SU-DHL-6 (cell line): ENCODE data around the gene KRT10.

Experiments used
- H2AFZ ChIP-seq: fragments of 200-600 bp; sonication (generic); 2 replicates; pipeline ENCODE4 v1.6.1; 2014; ENCODE audit warnings: low read depth, mild to moderate bottlenecking, moderate library complexity, mixed read lengths, antibody characterized with exemption, low read length; ENCODE audit not compliant: severe bottlenecking
- H3F3A ChIP-seq: fragments of 200-600 bp; shearing (Covaris generic); 2 replicates; pipeline ENCODE4 v1.6.0; 2016; ENCODE audit warnings: antibody characterized with exemption, mild to moderate bottlenecking; ENCODE audit not compliant: insufficient read depth
- H3K27ac ChIP-seq: fragments of 200-600 bp; sonication (generic); 2 replicates; pipeline ENCODE4 v1.5.1; 2016; ENCODE audit warnings: low read depth, mild to moderate bottlenecking, low read length, moderate library complexity, mixed read lengths
- H3K27me3 ChIP-seq: fragments of 200-600 bp; sonication (generic), shearing (Covaris generic); 2 replicates; pipeline ENCODE4 v1.6.0; 2014; ENCODE audit warnings: mild to moderate bottlenecking, low read length
- H3K36me3 ChIP-seq: fragments of 200-600 bp; sonication (generic); 2 replicates; pipeline ENCODE4 v1.6.1; 2014; ENCODE audit warnings: mild to moderate bottlenecking, low read length, mixed read lengths
- H3K4me2 ChIP-seq: fragments of 300-600, 200-600 bp; shearing (Covaris generic), sonication (generic); 2 replicates; pipeline ENCODE4 v1.6.0; 2014; ENCODE audit warnings: low read length, low read depth, mild to moderate bottlenecking; ENCODE audit not compliant: poor library complexity, severe bottlenecking
- H3K4me3 ChIP-seq: fragments of 200-600 bp; sonication (generic); 2 replicates; pipeline ENCODE4 v1.5.1; 2014; ENCODE audit warnings: antibody characterized with exemption, low read length, mild to moderate bottlenecking, mixed read lengths; ENCODE audit not compliant: insufficient read depth, poor library complexity, severe bottlenecking
- H3K79me2 ChIP-seq: fragments of 200-600 bp; sonication (generic); 2 replicates; pipeline ENCODE4 v1.6.1; 2014; ENCODE audit warnings: mild to moderate bottlenecking, low read length, moderate library complexity; ENCODE audit not compliant: insufficient read depth
- H3K9ac ChIP-seq: fragments of 200-600 bp; sonication (generic); 2 replicates; pipeline ENCODE4 v1.7.0; 2014; ENCODE audit warnings: mild to moderate bottlenecking, low read length
- H3K9me2 ChIP-seq: fragments of 200-600 bp; sonication (generic); replicated peaks from 2 replicates; pipeline ENCODE4 v1.6.1; 2014; ENCODE audit warnings: low read length; ENCODE audit not compliant: insufficient read depth
- H3K9me3 ChIP-seq: fragments of 200-600 bp; sonication (generic); 2 replicates; pipeline ENCODE4 v1.6.1; 2014; ENCODE audit warnings: low read length, mixed read lengths; ENCODE audit not compliant: insufficient read depth
- H4K20me1 ChIP-seq: fragments of 200-600 bp; sonication (generic); 2 replicates; pipeline ENCODE4 v1.6.1; 2014; ENCODE audit warnings: low read depth, mild to moderate bottlenecking, antibody characterized with exemption, low read length, moderate library complexity, mixed read lengths
- EZH2phosphoT487 ChIP-seq: fragments of 200-600 bp; sonication (generic), shearing (Covaris generic); conservative IDR thresholded peaks from 2 replicates; pipeline ENCODE4 v1.6.1; 2018; ENCODE audit warnings: mild to moderate bottlenecking, antibody characterized with exemption, low read length, moderate library complexity, mixed read lengths
- TF ChIP-seq, protein P1 (sequence below): fragments of 200-600 bp; sonication (generic); IDR thresholded peaks from one replicate; pipeline ENCODE4 v1.5.1; 2017; ENCODE audit warnings: antibody characterized with exemption, mild to moderate bottlenecking, low read length, moderate library complexity; ENCODE audit not compliant: insufficient read depth, poor library complexity, severe bottlenecking

The KRT10 gene

GRCh38 chr17:40819528-40820125 lies 2.8 kb downstream of the KRT10 start:
- Histone ChIP-seq H3K9me3 (no peaks in the 10 kb centered on the region), H3K36me3 (peaks cover 9% of the 10 kb centered on the region; the same call in 1 of the 2 replicates), H3K4me3 (peak overlapping the region; percentile 91), H3K27ac (peak overlapping the region; percentile 49), H3K27me3 (no peaks in the 10 kb centered on the region), H3F3A (peaks cover 27% of the 10 kb centered on the region), H4K20me1 (no peaks in the 10 kb centered on the region), H3K9me2 (no peaks in the 10 kb centered on the region), H3K79me2 (peaks cover 6% of the 10 kb centered on the region; the same call in 1 of the 2 replicates), H2AFZ (peak overlapping the region; percentile 31), H3K4me2 (peak overlapping the region; percentile 92), H3K9ac (peak overlapping the region; percentile 85)
- TF ChIP-seq, protein P1, sequence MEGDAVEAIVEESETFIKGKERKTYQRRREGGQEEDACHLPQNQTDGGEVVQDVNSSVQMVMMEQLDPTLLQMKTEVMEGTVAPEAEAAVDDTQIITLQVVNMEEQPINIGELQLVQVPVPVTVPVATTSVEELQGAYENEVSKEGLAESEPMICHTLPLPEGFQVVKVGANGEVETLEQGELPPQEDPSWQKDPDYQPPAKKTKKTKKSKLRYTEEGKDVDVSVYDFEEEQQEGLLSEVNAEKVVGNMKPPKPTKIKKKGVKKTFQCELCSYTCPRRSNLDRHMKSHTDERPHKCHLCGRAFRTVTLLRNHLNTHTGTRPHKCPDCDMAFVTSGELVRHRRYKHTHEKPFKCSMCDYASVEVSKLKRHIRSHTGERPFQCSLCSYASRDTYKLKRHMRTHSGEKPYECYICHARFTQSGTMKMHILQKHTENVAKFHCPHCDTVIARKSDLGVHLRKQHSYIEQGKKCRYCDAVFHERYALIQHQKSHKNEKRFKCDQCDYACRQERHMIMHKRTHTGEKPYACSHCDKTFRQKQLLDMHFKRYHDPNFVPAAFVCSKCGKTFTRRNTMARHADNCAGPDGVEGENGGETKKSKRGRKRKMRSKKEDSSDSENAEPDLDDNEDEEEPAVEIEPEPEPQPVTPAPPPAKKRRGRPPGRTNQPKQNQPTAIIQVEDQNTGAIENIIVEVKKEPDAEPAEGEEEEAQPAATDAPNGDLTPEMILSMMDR: no peak
- no peak for TF ChIP-seq EZH2phosphoT487

GRCh38 chr17:40818733-40819527 lies 3.5 kb downstream of the KRT10 start:
- H3K9me2 ChIP-seq: no peaks in the 10 kb centered on the region
- peak overlapping the region; percentile 85 for H2AFZ ChIP-seq
- TF ChIP-seq EZH2phosphoT487: no peak
- TF ChIP-seq, protein P1: no peak
- peak overlapping the region; percentile 85 for H3K9ac ChIP-seq
- peak overlapping the region; percentile 74 for H3K27ac ChIP-seq
- H3K4me2 ChIP-seq: peak overlapping the region; percentile 92
- peaks cover 9% of the 10 kb centered on the region; the same call in 1 of the 2 replicates for H3K36me3 ChIP-seq
- H3K9me3 ChIP-seq: no peaks in the 10 kb centered on the region
- H3K27me3 ChIP-seq: no peaks in the 10 kb centered on the region
- H3K79me2 ChIP-seq: peaks cover 6% of the 10 kb centered on the region; the same call in 1 of the 2 replicates
- H3F3A ChIP-seq: peaks cover 27% of the 10 kb centered on the region
- no peaks in the 10 kb centered on the region for H4K20me1 ChIP-seq
- H3K4me3 ChIP-seq: peak overlapping the region; percentile 91

GRCh38 chr17:40818343-40818732 lies 4.1 kb downstream of the KRT10 start:
- peaks cover 6% of the 10 kb centered on the region; the same call in 1 of the 2 replicates for H3K79me2 ChIP-seq
- H4K20me1 ChIP-seq: no peaks in the 10 kb centered on the region
- H3K27me3 ChIP-seq: no peaks in the 10 kb centered on the region
- peaks cover 27% of the 10 kb centered on the region for H3F3A ChIP-seq
- H3K9ac ChIP-seq: peak overlapping the region; percentile 85
- H3K4me3 ChIP-seq: peak overlapping the region; percentile 91
- H3K27ac ChIP-seq: peak overlapping the region; percentile 74
- no peaks in the 10 kb centered on the region for H3K9me2 ChIP-seq
- H3K36me3 ChIP-seq: peaks cover 9% of the 10 kb centered on the region; the same call in 1 of the 2 replicates
- H3K9me3 ChIP-seq: no peaks in the 10 kb centered on the region
- peak overlapping the region; percentile 85 for H2AFZ ChIP-seq
- H3K4me2 ChIP-seq: peak overlapping the region; percentile 87
- TF ChIP-seq, protein P1: no peak
- no peak for TF ChIP-seq EZH2phosphoT487
